ENCODE data around the gene AMBP. TPM values are rescaled to one million over a fixed set of nuclear protein-coding genes. Genes with fewer than 3 reads are reported as not detected.

Gene AMBP
- polyA plus RNA-seq, 2 of the 4 experiments (the other 2 are of a cell fraction), result 6.1 to 9.4 TPM

DNA sequence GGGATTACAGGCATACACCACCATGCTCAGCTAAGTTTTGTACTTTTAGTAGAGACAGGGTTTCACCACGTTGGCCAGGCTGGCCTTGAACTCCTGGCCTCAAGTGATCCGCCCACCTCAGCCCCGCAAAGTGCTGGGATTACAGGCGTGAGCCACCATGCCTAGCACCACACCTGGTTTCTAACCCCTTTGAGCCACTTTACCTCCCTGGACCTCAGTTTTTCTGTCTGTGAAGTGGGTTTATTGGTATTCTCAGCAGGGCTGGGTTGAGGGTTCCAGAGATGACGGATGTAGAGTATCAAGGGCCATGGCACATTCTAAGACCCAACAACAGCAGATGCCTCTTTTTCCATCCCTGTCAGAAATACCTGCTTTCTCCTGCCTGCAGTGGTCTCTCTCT lies 38.6 kb downstream of the AMBP start:
- H3K27ac ChIP-seq, result no peak overlapping the region
- no peak for TF ChIP-seq FOXS1 (CRISPR knock-in tag; IDR thresholded peaks at IDR 0.05)
- TF ChIP-seq ZC3H11A (IDR thresholded peaks at IDR 0.05), result no peak
- TF ChIP-seq, protein P1, sequence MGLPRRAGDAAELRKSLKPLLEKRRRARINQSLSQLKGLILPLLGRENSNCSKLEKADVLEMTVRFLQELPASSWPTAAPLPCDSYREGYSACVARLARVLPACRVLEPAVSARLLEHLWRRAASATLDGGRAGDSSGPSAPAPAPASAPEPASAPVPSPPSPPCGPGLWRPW (IDR thresholded peaks at IDR 0.05), result no peak
- TF ChIP-seq FOSB (CRISPR knock-in tag; IDR thresholded peaks at IDR 0.05), result no peak
- TF ChIP-seq, protein P2, sequence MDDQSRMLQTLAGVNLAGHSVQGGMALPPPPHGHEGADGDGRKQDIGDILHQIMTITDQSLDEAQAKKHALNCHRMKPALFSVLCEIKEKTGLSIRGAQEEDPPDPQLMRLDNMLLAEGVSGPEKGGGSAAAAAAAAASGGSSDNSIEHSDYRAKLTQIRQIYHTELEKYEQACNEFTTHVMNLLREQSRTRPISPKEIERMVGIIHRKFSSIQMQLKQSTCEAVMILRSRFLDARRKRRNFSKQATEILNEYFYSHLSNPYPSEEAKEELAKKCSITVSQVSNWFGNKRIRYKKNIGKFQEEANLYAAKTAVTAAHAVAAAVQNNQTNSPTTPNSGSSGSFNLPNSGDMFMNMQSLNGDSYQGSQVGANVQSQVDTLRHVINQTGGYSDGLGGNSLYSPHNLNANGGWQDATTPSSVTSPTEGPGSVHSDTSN (IDR thresholded peaks at IDR 0.05), result no peak
- TF ChIP-seq, protein P3, sequence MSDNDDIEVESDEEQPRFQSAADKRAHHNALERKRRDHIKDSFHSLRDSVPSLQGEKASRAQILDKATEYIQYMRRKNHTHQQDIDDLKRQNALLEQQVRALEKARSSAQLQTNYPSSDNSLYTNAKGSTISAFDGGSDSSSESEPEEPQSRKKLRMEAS (IDR thresholded peaks at IDR 0.05), result no peak
- TF ChIP-seq, protein P4, sequence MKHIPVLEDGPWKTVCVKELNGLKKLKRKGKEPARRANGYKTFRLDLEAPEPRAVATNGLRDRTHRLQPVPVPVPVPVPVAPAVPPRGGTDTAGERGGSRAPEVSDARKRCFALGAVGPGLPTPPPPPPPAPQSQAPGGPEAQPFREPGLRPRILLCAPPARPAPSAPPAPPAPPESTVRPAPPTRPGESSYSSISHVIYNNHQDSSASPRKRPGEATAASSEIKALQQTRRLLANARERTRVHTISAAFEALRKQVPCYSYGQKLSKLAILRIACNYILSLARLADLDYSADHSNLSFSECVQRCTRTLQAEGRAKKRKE (CRISPR knock-in tag; IDR thresholded peaks at IDR 0.05; ENCODE audit: low read depth), result no peak
- no peak for TF ChIP-seq POLR2AphosphoS2 (conservative IDR thresholded peaks at IDR 0.05; ENCODE audit: low read length)
- TF ChIP-seq KDM1A (IDR thresholded peaks at IDR 0.05; ENCODE audit: low read depth), result no peak
- TF ChIP-seq ZNF302 (CRISPR knock-in tag; IDR thresholded peaks at IDR 0.05), result no peak
- TF ChIP-seq NFE2L2 (conservative IDR thresholded peaks at IDR 0.05; ENCODE audit: low read length), result no peak
- TF ChIP-seq HDAC2 (IDR thresholded peaks at IDR 0.05), result no peak
- TF ChIP-seq HOXA7 (CRISPR knock-in tag; IDR thresholded peaks at IDR 0.05), result no peak
- TF ChIP-seq SMC3 (IDR thresholded peaks at IDR 0.05), result no peak
- TF ChIP-seq JUN (IDR thresholded peaks at IDR 0.05), result no peak
- no peak for DNase-seq (ENCODE audit: low read depth in 1 of 2, low spot score in 1 of 2)
- H3K4me2 ChIP-seq, result no peak overlapping the region
- no peaks in the 10 kb centered on the region for H3K9me3 ChIP-seq
- H3K4me1 ChIP-seq, result no peaks in the 10 kb centered on the region
- no peak for ATAC-seq
- FAIRE-seq, result no peak
- 88% methylated on average over 5 of the region's 5 CpGs for WGBS (ENCODE audit: missing lambda C conversion rate)
- ChIA-PET POLR2A (no interaction called here), CTCF (interaction anchor here (0.6 to 1.9 kb wide), 3 partner anchors 26 to 221 kb away, joined by 3 to 9 read pairs (median 3); no protein-coding TSS in a partner anchor)
- H3K4me3 ChIP-seq, result no peak overlapping the region

DNA sequence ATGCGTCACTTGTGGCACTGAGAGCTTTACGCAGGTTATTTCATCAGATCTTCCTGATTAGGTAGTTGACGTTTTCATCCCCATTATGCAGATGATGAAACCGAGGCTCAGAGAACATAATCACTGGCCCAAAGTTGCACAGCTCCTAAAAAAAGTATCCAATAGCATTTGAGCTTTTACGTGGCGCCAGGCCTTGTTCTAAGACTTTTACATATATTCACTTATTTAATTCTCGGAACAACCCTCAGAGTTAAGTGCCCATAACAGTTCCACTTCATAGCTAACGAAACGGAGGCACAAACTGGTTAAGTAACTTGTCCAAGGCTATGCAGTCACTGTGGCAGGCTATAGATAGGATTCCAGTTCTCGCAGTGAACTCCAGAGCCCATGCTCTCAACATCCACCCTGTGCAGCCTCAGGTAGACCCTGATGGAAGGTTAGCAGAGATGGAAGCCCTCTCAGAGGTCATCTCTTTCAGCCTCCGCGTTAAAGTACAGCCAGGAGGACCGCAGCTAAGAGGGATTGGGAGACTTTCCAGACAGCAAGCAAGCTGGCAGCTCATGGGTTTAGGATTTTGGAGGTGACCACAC lies 39.3 kb downstream of the AMBP start:
- Histone ChIP-seq H3K27ac (no peak overlapping the region), H3K4me1 (no peaks in the 10 kb centered on the region), H3K4me2 (no peak overlapping the region), H3K4me3 (no peak overlapping the region), H3K9me3 (no peaks in the 10 kb centered on the region)
- 93% methylated on average over 13 of the region's 13 CpGs for WGBS (ENCODE audit: missing lambda C conversion rate)
- no peak for ATAC-seq
- TF ChIP-seq BHLHE40 (IDR thresholded peaks at IDR 0.05; ENCODE audit: low read depth, low read length), result no peak
- TF ChIP-seq KDM1A (IDR thresholded peaks at IDR 0.05; ENCODE audit: low read depth), result no peak
- TF ChIP-seq FOSL2 (IDR thresholded peaks at IDR 0.05), result no peak
- TF ChIP-seq FOSL2 (CRISPR knock-in tag; IDR thresholded peaks at IDR 0.05), result no peak
- TF ChIP-seq, protein P5, sequence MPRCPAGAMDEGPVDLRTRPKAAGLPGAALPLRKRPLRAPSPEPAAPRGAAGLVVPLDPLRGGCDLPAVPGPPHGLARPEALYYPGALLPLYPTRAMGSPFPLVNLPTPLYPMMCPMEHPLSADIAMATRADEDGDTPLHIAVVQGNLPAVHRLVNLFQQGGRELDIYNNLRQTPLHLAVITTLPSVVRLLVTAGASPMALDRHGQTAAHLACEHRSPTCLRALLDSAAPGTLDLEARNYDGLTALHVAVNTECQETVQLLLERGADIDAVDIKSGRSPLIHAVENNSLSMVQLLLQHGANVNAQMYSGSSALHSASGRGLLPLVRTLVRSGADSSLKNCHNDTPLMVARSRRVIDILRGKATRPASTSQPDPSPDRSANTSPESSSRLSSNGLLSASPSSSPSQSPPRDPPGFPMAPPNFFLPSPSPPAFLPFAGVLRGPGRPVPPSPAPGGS (IDR thresholded peaks at IDR 0.05), result no peak
- TF ChIP-seq MAZ (IDR thresholded peaks at IDR 0.05; ENCODE audit: borderline replicate concordance, low read depth, low read length), result no peak
- TF ChIP-seq MAFK (IDR thresholded peaks at IDR 0.05; ENCODE audit: partially characterized antibody), result no peak
- no peak for TF ChIP-seq RNF2 (IDR thresholded peaks at IDR 0.05; ENCODE audit: borderline replicate concordance, low read depth)
- FAIRE-seq, result no peak
- POLR2A ChIA-PET, result interaction anchor here (0.6 kb wide), 1 partner anchor 163 kb away, joined by 7 read pairs; no protein-coding TSS in a partner anchor
- CTCF ChIA-PET, result interaction anchor here (1.1 to 1.9 kb wide), 3 partner anchors 27 to 252 kb away, joined by 3 to 9 read pairs (median 5); no protein-coding TSS in a partner anchor
- DNase-seq (ENCODE audit: low read depth in 1 of 2, low spot score in 1 of 2), result no peak

Data from A549 (cell line).